ENCODE data around the gene GNG13. TPM values are rescaled to one million over a fixed set of nuclear protein-coding genes. Genes with fewer than 3 reads are reported as not detected.

Gene GNG13
- total and polyA plus RNA-seq, 9 of the 15 experiments (the other 6 are each of a cell fraction or from before 2014, with no cell fraction given), result not detected

DNA sequence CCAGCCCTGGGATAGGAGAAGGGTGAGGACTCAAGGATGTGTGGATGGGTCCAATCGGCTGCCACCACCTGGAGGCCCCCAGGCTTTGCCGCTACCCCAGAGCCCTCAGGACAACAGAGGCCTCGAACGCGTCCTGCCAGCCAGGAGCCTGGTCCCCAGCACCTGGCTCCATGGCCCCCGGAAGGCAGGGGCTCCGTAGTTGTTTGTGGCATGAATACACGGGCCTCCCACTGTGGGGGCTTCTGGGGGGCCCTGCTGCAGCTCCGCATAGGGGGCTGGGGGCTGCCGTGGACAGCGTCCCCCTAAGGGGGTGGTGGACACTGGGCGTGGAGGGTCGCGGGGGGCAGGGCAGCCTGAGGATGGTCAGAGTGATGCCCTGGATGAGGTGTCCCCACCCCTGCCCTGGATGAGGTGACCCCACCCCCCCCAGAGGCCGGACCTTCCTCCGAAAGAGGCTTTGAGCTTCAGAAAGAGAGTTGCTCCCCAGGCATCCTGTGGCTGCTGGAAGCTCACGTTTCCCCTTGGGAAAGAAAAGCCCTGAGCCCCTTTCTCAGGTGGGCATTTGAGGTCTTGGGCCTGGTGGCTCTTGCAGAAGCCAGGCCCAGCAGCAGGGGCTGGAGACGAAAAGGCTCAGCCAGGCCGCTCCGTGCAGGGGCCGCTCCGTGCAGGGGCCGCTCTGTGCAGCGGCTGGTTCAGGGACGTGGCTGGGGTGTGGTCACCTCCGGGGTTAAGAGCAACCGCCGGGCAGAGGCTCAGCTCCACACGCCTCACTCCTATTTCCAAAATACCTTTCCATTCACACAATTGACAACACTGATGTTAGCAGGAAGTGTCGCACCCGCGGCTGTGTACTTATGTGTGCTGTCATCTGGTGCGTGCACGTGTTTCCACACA, 40.3 kb upstream of the GNG13 start (continued):
- TF ChIP-seq, protein P1, sequence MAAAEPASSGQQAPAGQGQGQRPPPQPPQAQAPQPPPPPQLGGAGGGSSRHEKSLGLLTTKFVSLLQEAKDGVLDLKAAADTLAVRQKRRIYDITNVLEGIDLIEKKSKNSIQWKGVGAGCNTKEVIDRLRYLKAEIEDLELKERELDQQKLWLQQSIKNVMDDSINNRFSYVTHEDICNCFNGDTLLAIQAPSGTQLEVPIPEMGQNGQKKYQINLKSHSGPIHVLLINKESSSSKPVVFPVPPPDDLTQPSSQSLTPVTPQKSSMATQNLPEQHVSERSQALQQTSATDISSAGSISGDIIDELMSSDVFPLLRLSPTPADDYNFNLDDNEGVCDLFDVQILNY (CRISPR knock-in tag; IDR thresholded peaks at IDR 0.05), result no peak
- TF ChIP-seq SIN3A (IDR thresholded peaks at IDR 0.05; ENCODE audit: borderline replicate concordance in 2 of 2, control insufficient read depth in 1 of 2, low read depth in 2 of 2, low read length in 2 of 2), result no peak
- TF ChIP-seq ZNF217 (CRISPR knock-in tag; IDR thresholded peaks at IDR 0.05), result no peak
- no peak for TF ChIP-seq NCOA6 (IDR thresholded peaks at IDR 0.05)
- no peak for TF ChIP-seq EGR1 (conservative IDR thresholded peaks at IDR 0.05)

DNA sequence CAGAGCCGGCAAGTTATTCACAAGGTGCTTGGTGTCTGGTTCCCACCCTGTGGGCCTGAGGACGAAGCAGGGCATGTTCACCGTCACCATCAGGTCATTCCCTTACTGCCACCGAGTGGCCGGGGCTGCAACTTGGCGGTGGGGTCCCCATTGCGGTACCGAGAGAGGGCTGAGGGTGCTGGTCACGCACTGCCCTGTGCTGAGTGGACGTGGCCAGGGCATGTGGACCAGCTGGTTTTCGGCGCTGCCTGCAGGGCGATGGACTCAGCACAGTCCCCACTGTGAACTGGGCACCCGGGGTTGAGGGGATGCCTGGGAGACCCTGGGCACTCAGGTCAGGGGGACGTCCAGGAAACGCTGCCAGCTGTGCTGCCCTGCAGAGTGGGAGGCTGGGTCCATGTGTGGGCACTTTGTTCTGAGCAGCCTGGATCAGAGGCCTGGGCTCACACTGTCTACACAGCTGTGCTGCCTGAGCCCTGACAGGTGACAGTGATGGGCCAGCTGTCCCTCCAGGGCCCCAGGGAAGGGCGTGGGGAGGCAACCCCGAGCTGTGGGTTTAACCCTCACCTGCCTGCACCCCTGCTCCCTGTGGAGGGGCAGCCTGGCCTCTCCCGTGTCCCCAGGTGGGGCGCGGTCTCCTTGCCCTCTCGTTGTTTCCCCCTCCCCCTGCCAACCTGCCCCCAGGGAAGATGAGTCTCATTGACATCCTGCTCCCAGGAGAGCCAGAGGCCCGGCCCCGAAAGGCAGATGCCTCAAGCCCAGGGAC, 39.3 kb upstream of the GNG13 start:
- WGBS (ENCODE audit: insufficient coverage, low coverage, missing lambda C conversion rate), result 5% methylated on average over 21 of the region's 24 CpGs
- no TSS peak for BruUV-seq (replicated peaks)
- Histone ChIP-seq H3K9me1 (ENCODE audit: control insufficient read depth, insufficient read depth, low read length) (no peaks in the 10 kb centered on the region), H3K36me3 (ENCODE audit: control insufficient read depth, insufficient read depth, low read length) (no peaks in the 10 kb centered on the region), H3K27ac (ENCODE audit: extremely low read depth, low read depth, low read length) (no peak overlapping the region), H3K9ac (ENCODE audit: insufficient read depth in 1 of 2, low read depth in 2 of 2, low read length in 2 of 2) (no peak overlapping the region; a peak in 1 of 4 replicates), H3K4me3 (no peak overlapping the region), H3K27me3 (ENCODE audit: control insufficient read depth in 2 of 2, insufficient read depth in 2 of 2, low read length in 2 of 2) (peaks cover 23 to 64% of the 10 kb centered on the region in 2 experiments; a peak in 4 of 5 replicates), H3K4me2 (ENCODE audit: insufficient read depth, low read length) (no peak overlapping the region), H3K79me2 (ENCODE audit: control insufficient read depth, insufficient read depth, low read length) (no peaks in the 10 kb centered on the region), H3K9me3 (replicated peaks; ENCODE audit: control insufficient read depth, insufficient read depth, low read depth, low read length) (peaks cover 1% of the 10 kb centered on the region; the same call in 1 of the 2 replicates), H4K20me1 (replicated peaks; ENCODE audit: control insufficient read depth, insufficient read depth, low read length) (no peaks in the 10 kb centered on the region), H2AFZ (ENCODE audit: low read depth, low read length) (no peak overlapping the region), H3K4me1 (replicated peaks in 1 of 2; ENCODE audit: control insufficient read depth in 2 of 2, insufficient read depth in 2 of 2, low read length in 2 of 2) (peaks cover 0 to 47% of the 10 kb centered on the region in 2 experiments; a peak in 2 of 5 replicates)
- ChIA-PET POLR2A (no interaction called here), CTCF (ENCODE audit: low intra/inter-chr PET ratio) (no interaction called here)
- TF ChIP-seq MEF2D (tag; conservative IDR thresholded peaks at IDR 0.05; ENCODE audit: low read depth), result no peak
- TF ChIP-seq RBM15 (IDR thresholded peaks at IDR 0.05; ENCODE audit: insufficient read depth, low read length), result no peak
- TF ChIP-seq CTBP1 (IDR thresholded peaks at IDR 0.05; ENCODE audit: borderline replicate concordance), result no peak
- intact Hi-C loops (cut with micrococcal nuclease) (no loop called here), in situ Hi-C loops (cut with MboI) (no loop called here)
- ATAC-seq (no peak), FAIRE-seq (no peak), DNase-seq (ENCODE audit: extremely low read depth in 1 of 4, low spot score in 3 of 4) (no peak)

Data from K562 (cell line).